Glomerular visceral epithelial cell (primary cell): ENCODE data around the gene ERC2.

Experiments used
- DNase-seq: peaks from one replicate; pipeline ENCODE4 v3.0.0-alpha.2; 2016; ENCODE audit errors: extremely low spot score

The ERC2 gene

DNA sequence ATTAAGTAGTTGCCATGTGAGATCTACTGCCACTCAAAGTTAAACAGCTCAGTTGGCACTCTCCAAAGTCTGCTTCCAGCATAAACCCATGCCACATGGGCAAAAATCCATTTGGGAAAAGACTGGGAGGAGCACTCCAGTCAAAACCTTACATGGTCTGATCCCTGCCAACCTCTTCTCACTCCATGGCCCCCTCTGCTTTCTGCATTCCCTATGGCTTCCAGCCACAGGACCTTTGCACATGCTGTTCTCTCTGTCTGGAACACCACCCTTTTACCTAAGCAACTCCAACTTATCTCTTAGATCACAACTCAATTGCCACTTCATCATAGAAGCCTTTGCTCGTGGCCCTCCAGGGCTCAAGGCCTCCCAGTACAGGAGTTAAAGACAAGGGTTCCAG lies 910.7 kb downstream of the ERC2 start:
- DNase-seq: no peak

DNA sequence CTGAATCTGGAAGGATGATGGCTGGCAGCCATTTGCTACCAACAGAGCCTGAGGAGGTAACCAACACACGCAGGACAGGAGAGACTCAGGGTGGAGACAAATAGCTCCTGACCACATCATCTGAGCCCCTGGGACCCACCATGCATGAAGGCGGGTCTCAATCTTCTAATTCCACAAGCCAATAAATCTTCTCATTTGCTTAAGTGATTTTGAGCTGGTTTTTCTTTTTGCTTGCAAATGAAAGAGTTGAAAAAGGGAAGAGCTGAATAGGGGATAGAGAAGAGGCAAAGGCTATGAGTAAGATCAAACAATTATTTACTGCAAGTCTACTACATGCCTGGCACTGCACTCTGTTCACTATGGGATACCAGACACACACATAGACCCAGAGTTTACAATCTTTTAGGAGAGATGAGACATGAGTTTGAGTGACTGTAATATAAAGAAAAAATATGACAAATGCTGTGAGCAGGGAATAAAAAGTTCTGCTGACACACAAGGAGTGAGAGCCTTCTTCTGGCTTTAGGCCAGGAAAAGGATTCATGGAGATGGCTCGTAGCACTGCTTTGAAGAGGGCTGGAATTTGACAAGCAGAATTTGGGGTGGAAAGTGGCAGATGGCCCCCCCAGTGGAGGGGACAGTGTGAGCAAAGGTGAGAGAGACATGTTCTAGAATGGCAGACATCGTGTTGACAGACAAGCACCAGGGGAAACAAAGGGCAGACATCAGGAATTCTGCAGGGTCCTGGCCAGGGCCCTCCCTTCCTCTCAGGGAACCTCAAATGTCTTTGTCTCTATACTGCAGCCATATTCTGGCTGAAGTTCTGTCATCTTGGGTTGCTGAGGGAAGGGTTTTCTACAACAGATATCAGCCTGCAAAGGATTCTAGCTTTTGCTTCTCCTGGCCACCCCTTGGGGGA lies 911.4 kb downstream of the ERC2 start:
- no peak for DNase-seq

DNA sequence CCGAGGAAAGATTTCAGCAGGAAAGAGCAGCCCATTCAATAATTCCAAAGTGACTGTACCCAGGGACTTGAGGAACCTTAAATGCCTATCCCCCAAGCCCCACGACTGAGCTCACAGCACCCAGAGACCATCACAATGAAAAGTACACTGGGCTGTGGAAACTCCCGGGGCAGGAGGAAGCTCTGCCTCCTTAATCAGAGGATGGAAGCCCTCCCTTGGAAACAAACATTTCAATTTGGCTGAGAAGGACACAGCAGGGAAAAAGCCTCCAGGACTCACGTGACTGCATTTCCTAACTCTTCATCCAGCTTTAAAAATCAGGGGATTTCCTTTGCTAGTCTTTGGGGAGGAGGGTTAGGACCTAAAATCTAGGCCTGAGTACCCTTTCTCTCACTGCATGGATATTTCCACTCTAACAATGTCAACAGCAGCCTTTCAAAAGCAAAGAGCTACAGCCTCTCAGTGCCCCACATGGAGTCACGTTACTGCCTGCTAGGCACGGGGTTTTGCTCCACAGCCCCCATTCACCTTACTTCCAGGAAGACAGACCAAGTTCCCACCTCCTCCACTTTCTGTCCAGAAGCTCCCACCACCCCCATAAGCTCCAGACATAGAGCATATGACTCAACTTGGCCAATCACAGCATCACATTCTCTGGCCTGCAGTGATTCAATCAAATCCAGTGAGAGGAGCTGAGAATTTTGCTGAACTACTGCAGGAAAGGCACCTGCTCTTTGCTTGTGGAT lies 912.2 kb downstream of the ERC2 start:
- DNase-seq: no peak

DNA sequence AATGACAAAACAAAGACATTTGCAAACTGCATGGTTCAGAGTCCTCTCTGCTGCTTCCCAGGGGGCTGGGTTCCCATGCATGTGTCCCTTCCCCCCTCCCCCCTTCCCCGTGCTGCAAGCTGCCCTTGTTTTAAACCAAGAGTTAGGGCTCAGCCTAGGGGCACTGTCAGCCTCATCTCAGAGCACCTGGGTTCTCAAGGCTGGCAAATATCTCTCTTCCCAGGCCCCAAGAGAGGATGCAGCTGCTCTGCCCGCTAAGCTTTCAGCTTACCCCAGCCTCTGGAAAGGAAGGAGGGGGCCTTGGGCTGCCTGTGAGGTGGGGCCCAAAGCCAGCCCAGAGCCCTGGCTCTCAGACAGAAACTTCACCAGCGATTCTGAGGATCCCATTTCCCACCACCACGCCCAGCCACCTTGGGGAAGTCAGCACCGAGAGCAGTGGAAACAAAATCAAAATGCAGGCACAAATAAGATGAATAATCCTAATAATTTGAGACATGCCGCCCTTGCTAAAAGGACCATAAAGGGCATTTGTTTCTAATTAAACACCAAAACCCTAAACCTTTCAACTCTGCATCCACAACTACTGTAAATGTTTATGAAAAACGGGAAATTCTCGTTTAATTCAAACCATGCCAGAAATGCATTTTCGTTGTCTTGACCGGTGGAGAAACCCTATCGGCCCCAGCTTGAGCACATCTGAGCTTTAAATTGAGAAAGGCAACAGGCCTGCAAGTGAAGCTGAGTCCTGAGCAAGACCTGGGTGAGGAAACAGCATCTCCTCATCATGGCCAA lies 913.4 kb downstream of the ERC2 start:
- no peak for DNase-seq

DNA sequence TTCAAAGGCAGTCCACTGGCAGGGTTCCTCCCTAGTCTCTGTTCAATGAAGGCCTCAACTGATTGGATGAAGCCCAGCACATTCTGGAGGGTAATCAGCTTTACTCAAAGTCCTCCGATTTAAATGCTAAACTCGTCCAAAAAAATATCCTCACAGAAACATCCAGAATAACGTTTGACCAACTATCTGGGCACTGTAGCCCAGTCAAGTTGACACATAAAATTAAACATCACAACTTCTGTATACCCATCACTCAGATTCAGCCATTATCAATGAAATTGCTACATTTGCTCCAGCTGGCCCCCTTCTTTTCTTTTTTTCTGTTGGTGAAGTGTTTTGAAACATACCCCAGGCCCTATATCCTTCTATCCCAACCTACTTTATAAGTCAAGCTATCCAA lies 916.6 kb downstream of the ERC2 start:
- DNase-seq: no peak

DNA sequence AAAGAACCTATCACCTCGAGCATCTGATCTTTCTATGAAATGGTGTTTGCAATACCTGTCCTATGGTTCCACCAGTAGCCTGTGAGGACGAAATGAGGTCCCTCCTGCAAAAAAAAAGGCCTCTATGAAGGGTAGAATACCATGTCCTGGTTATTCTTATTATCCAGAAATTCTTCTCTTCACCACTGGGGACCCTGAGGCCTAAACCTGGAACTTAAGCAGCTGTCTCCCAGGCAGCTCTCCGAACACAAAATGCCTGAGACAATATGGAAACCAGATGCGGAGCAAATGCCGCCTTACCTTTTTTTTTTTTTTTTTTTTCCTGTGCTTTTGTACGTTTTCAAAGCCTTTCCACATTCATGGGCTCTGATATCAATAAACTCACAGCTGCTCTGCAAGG lies 919.1 kb downstream of the ERC2 start:
- DNase-seq: no peak

DNA sequence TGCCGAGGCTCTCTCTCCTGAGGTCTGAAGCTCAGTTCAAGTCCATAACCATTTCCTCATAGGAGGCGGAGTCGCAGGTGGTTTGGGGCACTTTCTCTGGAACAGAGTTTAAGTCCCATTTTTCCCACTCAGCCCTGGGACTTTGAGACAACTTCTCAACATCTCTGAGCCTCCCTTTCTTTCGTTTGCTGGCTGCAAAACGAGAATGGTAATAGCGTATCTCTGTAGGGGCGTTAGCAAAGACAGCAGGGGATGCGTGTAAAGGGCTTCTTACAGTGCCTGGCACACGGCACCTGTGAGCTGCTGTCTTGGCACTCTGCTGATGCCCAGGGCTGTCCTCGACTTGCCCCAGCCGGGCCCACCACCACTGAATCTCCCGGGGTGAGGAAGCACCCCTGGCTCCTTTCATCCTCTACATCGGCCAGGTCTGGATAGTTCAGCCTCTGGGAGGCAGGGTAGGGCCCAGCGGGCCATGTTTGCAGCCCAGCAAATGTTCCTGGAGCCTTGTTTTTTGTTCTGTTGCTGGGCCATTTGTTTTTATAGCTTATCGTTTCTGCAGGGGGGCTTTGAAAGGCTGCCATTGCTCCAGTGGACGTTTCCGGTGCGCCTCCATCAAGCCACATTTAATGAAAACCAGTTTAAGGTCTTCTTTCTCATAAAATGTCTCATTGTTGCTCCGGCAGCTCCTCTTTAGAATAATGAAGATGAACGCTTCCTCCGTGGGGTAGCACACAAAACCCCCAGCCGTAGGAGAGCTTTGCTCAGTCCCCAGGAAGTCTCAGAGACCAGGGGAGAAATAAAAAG lies 921.2 kb downstream of the ERC2 start:
- no peak for DNase-seq

DNA sequence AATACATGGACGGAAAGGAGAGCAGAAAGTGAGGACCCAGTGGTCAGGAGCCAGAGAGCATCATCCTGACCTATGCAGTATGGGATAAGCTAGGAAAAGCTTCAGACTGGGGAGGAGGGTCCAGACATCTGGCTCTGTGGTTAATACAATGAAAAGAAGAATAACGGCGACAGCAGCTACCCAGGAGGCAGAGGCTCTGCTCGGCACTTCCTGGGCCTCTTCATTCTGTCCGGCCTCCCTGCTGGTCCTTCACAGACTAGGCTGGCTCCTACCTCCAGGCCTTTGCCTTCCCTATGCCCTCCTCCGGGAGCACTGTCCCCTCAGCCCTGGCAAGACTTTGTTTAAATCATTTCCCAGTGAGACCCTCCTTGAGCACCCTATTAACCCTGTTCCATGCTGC lies 922.3 kb downstream of the ERC2 start:
- DNase-seq: no peak

DNA sequence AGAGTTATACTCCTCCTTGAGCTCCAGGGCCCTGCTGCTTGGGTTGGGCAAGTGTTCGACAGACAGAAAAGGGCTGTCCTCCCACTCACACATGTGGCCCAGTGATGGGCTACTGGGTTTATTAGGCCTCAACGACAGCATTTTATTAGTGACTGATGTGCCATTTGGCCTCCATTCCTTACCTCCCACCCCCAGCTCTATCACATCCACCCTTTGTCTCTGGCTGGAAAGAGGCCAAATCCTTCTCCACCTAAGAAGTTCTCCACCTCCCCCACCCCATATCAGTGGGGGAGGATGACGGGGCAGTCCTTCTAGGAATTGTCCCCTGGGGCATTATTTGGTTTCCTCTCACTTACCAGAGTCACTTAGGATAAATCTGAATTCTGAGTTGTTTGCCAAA lies 924.0 kb downstream of the ERC2 start:
- no peak for DNase-seq

DNA sequence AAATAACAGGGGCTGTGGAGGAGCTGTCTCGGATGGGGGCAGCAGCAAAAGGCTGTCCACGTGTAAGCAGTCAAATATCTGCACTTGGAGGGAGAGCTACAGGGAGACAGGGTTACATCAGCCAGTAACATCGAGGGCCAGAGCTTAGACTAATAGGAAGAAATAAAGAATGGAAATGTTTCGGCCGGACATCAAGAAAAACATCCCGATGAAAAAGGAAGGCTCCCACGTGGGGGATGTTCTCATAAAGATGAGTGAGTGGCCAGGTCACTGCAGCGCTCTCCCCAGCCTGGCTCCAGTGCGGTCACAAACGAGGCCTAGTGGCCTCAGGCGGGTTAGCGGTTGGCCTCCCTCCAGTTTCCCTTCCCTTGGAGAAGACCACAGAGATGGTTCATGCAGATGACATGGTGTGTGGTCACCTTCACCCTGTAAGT lies 925.1 kb downstream of the ERC2 start:
- DNase-seq: no peak

DNA sequence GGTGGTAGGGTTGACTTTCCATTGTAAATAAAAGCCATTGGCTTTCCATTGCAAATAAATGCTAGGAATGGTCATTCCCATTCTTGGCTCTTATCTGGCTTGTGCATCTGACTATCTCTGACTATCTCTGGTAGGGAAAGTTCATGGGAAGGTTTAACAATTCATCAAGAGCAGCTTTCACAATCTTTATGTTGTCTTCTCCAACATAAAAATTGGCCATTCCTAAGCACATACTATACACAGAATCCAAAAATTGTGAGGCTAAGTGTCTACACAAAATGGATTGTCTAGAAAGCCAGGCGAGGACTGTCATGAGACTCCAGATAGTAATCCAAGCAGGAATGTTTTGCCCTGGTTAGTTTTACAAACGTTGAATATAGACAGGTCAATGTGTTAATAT lies 926.8 kb downstream of the ERC2 start:
- no peak for DNase-seq

DNA sequence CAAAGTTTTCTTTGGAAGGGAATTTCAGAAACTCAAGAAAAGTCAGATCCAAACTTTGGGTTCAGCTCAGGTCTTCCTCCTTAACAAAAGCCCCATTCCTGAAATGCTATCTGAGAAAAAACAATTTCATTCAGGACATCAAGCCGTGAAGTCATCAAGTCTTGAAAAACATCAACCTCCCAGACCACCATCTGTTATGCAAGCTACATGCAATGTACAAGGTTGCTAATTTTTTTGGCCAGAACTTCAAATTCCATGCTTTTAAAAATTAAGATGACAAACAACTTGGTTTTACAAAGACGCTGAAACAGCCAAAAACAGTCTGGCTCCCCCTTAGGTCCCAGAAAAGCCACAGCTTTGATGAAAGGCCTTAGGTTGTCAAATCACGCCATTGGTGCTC lies 927.3 kb downstream of the ERC2 start:
- DNase-seq: no peak

DNA sequence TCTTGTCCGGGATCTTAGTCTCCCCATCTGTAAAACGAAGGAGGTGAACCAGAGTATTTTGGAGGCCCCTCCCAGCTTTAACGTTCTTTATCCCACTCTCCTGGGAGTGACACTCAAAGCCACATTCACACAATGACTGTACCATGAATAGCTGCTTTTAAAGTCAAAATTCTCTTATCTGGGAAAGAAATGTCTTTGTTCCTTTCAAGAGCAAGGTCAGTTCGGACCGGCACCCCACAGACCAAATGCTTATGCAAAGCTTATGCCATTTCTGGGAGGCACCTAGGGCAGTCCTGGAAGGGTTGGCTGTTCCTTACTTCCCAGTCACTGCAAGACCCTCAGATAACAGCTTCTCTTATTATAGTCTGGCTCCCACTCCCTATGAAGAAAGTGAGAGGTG lies 927.7 kb downstream of the ERC2 start:
- DNase-seq: no peak

DNA sequence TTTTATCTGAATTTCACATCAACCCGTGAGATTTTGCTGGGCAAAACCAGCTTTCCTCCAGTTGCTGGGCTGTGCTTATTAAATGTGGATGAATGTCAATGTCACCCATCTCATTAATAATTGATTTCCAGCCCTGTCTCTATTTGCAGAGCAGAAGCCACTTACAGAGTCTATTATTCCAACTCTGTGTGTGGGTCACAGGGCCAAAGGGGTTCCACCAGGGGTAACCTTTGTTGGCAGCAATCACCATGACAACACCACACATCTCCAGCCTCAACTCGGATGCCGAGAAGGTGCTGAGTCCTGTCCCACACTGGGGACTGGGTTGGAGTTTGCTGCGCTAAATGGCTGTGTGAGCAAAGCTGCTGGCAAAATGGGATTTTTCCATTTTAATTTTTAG lies 930.1 kb downstream of the ERC2 start:
- DNase-seq: no peak

DNA sequence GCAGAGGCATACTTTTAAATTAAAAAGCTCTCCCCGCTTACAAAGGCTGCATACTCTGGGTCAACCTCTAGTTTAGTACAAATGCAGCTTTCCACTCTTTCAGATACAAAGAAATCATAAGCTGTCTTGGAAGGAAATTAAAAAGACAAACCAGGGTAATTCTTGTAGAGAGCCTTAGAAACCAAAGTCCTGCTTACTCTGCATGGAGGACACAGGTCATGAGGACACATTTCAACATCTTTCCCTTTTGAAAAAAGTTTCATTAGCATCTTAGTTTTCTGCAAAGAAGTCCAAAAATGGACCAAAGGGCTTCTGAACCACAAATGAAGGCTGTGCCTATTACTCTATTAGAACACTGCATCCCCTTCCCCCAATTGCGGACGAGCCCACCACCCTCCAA lies 930.7 kb downstream of the ERC2 start:
- DNase-seq: no peak

DNA sequence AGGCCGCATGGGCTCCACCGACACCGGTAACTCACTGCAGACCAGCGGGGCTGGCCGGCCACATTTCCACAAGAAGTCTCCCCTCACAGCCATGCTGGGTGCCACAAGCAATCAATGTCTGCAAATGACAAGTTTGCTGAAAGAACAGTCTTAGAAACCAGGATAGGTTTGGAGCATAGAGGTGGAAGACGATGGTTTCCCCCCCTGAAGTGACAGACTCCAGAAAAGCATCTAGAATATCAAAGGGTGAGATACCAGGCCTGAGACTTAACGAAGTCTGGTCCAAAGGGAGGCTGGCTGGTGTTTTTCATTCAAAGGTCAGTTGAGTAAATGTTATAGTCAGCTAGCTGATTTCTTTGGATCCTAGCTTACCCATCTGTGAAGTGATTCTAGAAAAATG lies 931.1 kb downstream of the ERC2 start:
- no peak for DNase-seq

DNA sequence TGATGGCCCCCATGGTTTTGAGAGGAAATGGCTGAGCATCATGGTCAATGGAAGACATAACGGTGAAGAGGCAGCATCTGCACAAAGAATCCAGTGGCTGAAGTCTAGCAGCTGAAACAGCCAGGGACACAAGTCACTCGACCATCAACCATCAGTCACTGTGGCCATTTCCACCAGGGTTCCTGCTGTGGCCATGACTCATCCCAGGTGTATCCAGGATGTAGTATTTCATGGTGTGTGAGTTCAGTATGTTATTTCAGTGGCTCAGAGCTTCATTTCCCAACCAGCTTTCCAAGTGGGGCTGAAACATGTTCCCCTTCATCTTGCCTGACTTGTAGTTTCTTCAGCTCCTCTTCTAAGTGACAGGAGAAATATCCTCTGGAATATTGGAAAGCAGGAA lies 933.4 kb downstream of the ERC2 start:
- DNase-seq: peak; percentile 47

DNA sequence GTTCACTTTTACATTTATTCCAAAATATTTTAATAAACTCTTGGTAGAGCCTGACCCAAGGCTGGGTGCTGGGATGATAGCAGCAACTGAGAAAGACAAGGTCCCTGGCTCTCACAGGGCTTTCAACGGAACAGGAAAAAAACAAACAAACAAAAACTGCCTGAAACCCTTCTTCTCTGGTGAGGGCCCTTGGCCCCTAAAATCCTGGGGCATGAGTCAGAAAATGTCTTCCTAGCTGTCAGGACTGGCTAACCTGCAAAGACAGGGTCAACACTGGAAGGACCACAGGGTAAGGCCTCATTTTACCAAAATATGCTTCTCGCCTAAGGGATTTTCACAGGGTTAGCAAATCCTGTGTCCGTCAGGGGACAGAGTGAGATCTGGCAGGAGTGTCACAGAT lies 935.5 kb downstream of the ERC2 start:
- DNase-seq: no peak

DNA sequence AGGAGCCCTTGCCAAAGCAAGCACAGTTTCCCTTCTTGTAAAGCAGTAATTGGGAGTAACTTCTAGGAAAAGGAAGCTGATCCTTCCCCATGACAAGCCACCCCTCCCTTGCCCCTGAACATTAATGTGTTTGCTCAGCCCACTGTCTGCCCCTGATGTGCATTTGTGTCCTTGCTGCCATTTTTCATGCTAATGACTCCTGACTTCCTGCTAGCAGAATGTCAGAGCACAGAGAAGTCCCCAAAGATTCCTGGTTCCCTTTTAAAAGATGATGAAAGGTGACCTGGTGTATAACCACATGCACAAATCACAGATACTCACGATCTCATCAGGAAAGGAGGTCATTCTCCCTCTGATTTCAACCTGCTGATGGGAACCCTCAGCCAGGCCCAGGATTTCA lies 936.9 kb downstream of the ERC2 start:
- no peak for DNase-seq

DNA sequence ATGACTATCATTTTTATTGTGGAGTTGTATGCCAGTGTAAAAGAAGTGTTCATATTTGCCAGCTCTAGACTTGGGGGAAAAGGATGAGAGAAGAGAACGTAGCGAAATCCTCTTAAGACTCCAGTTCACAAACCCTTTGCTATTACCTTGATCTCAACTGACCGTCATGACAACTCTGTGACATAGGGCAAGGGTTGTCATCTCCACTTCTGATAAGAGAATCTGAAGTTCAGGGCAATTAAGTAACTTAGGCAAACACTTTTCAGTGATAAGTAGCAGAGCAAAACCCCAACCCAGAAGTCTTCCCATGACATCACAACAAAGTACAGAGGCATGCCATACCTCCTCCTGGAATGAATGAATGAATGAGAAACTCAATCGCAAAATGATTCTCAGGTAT lies 940.9 kb downstream of the ERC2 start:
- DNase-seq: no peak

DNA sequence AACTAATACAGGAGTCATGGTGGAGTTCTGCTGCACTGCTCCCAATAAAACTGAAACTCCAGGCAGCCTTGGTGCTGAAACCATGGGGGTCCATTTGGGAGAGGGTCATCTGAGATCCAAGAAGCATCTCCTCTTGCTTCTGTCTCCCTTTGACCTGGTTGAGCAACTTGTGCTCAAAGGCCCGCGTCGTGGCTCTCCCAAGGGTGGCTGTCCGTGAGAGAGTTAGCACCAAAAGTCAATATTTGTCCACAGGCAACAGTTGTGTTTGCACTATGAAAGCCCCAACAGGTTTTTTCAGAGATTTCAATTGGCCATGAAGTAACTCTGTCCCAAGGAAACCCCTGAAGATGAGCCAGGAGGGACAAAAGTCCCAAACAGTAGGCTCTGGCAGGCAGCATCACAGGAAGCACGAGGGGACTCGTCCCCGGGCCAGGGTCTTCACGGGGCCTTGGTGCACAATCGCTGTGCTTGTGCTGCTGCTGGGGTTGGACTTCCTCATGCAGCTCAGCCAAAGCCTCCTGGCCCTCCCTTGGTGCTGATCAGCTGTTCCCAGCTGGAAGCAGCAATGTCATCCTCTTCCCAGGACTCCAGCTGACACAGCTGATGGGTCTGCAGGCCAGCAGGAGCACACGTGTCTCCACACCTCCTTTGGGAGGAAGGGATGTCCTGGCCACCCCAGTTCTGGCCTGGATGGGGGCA lies 941.8 kb downstream of the ERC2 start:
- no peak for DNase-seq
